PC-3 (cell line): ENCODE results near the gene FBXL13. TPM values are rescaled to one million over a fixed set of nuclear protein-coding genes. Genes with fewer than 3 reads are reported as not detected.
A peak's percentile ranks its signal among the peaks of the same experiment; 100 is the strongest.

Source experiments
- ATAC-seq: fragments of 200-7000 bp; cut with Tn5 transposase; 2 replicates; pipeline ENCODE4 v1.9.1; 2020; ENCODE audit warnings: mild to moderate bottlenecking, moderate library complexity
- BruUV-seq: library from RNA; stranded (reverse); fragments of 400-500 nt; replicated peaks from 2 replicates; lab custom pipeline; 2021; lab: Mats Ljungman, UMichigan
- CTCF ChIA-PET: fragments of 300-600 bp; sonication (Branson Sonifier 250); formaldehyde crosslinking; loops from one replicate; lab custom pipeline; 2022; ENCODE audit warnings: antibody characterized with exemption; lab: Charles Lee
- POLR2A ChIA-PET: fragments of 300-600 bp; sonication (Branson Sonifier 250); formaldehyde crosslinking; loops from one replicate; lab custom pipeline; 2022; ENCODE audit warnings: antibody characterized with exemption; ENCODE audit not compliant: unreplicated experiment; lab: Charles Lee
- DNase-seq: peaks from one replicate; pipeline ENCODE4 v3.0.0-alpha.2; 2015
- H2AFZ ChIP-seq: fragments of 300-600 bp; sonication (generic); 2 replicates; pipeline ENCODE4 v1.6.0; 2016; ENCODE audit warnings: antibody characterized with exemption, low read length
- H3F3A ChIP-seq: fragments of 300-600 bp; sonication (generic); one replicate; pipeline ENCODE4 v1.6.0; 2017; ENCODE audit warnings: antibody characterized with exemption, low read length, control low read depth, mild to moderate bottlenecking; ENCODE audit not compliant: unreplicated experiment
- H3K27ac ChIP-seq: fragments of 300-600 bp; sonication (generic); 2 replicates; pipeline ENCODE4 v1.5.1; 2016; ENCODE audit warnings: mild to moderate bottlenecking, low read length
- H3K27me3 ChIP-seq: fragments of 300-600 bp; sonication (generic); 2 replicates; pipeline ENCODE4 v1.6.1; 2016; ENCODE audit warnings: low read length, mixed read lengths
- H3K36me3 ChIP-seq: fragments of 300-600 bp; sonication (generic); 2 replicates; pipeline ENCODE4 v1.6.1; 2016; ENCODE audit warnings: low read depth, mixed run types, low read length, mixed read lengths
- H3K4me1 ChIP-seq: fragments of 300-600 bp; sonication (generic); 2 replicates; pipeline ENCODE4 v1.5.1; 2016; ENCODE audit warnings: low read length; ENCODE audit not compliant: insufficient read depth
- H3K4me2 ChIP-seq: fragments of 300-600 bp; sonication (generic); 2 replicates; pipeline ENCODE4 v1.6.0; 2016; ENCODE audit warnings: low read length
- H3K4me3 ChIP-seq: fragments of 300-600 bp; sonication (generic); 2 replicates; pipeline ENCODE4 v1.5.1; 2016; ENCODE audit warnings: mild to moderate bottlenecking, low read length, mixed read lengths
- H3K79me2 ChIP-seq: fragments of 300-600 bp; sonication (generic); 2 replicates; pipeline ENCODE4 v1.6.1; 2017; ENCODE audit warnings: low read length, mixed read lengths
- H3K9ac ChIP-seq: fragments of 300-600 bp; sonication (generic); 2 replicates; pipeline ENCODE4 v1.6.0; 2016; ENCODE audit warnings: mild to moderate bottlenecking, low read length
- H3K9me2 ChIP-seq: fragments of 300-600 bp; sonication (generic); replicated peaks from 2 replicates; pipeline ENCODE4 v1.6.1; 2016; ENCODE audit warnings: mixed run types, low read length, mixed read lengths
- H3K9me3 ChIP-seq: fragments of 300-600 bp; sonication (generic); 2 replicates; pipeline ENCODE4 v1.6.1; 2016; ENCODE audit warnings: low read length, mixed read lengths
- H4K20me1 ChIP-seq: fragments of 300-600 bp; sonication (generic); 2 replicates; pipeline ENCODE4 v1.6.1; 2016; ENCODE audit warnings: low read length, mixed read lengths
- EZH2 ChIP-seq: fragments of 300-600 bp; sonication (generic); IDR thresholded peaks from one replicate; pipeline ENCODE4 v1.6.1; 2017; ENCODE audit warnings: antibody characterized with exemption, mild to moderate bottlenecking, low read length; ENCODE audit not compliant: unreplicated experiment
- EZH2phosphoT487 ChIP-seq: fragments of 300-600 bp; sonication (generic); IDR thresholded peaks from 2 replicates; pipeline ENCODE4 v1.6.1; 2018; ENCODE audit warnings: mild to moderate bottlenecking, antibody characterized with exemption, low read length, borderline replicate concordance
- intact Hi-C: fragments of 100-400 bp; cut with micrococcal nuclease; formaldehyde crosslinking; loops from 2 replicates; pipeline ENCODE4 v1.9.0; 2023
- total RNA-seq: library from RNA; depleted of rRNA; stranded (reverse); fragments of >200 nt; gene quantifications from 2 replicates; pipeline ENCODE4 v1.2.3, GENCODE V29; 2014
- TF ChIP-seq, protein P1 (sequence below): fragments of 300-600 bp; sonication (generic); conservative IDR thresholded peaks from 2 replicates; pipeline ENCODE4 v1.5.1; 2017; ENCODE audit warnings: antibody characterized with exemption, low read depth, mild to moderate bottlenecking, low read length

The FBXL13 gene
- total RNA-seq, 1 experiment from 2014 or later, result 1.1 TPM

DNA sequence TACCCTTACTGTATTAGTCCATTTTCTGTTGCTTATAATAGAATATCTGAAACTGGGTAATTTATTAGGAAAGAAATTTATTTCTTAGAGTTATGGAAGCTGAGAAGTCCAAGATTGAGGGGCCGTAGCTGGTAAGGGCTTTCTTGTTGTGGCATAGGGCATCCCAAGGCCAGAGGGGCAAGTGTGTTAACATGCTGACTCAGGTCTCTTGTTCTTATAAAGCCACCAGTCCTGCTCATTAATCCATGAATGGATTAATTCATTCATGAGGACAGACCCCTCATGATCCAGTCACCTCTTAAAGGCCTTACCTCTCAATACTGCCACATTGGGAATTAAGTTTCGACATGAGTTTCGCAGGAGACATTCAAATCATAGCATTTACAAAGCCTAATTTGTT, 2.7 kb upstream of the FBXL13 start:
- Histone ChIP-seq H3K4me3 (no peak overlapping the region), H3K27me3 (no peaks in the 10 kb centered on the region), H3K36me3 (no peaks in the 10 kb centered on the region; the same call in 1 of the 2 replicates), H3K4me2 (0 out of 2 replicates have a peak overlapping the region, but pooled peaks have one; percentile 90), H2AFZ (no peak overlapping the region), H4K20me1 (no peaks in the 10 kb centered on the region), H3K79me2 (peaks cover 55% of the 10 kb centered on the region), H3K27ac (no peak overlapping the region), H3K9ac (no peak overlapping the region), H3K9me2 (no peaks in the 10 kb centered on the region), H3K4me1 (peaks cover 12% of the 10 kb centered on the region; the same call in 1 of the 2 replicates), H3K9me3 (no peaks in the 10 kb centered on the region), H3F3A (no peaks in the 10 kb centered on the region)
- CTCF ChIA-PET, result no interaction called here
- TF ChIP-seq EZH2phosphoT487 (no peak), EZH2 (no peak)
- TF ChIP-seq, protein P1, sequence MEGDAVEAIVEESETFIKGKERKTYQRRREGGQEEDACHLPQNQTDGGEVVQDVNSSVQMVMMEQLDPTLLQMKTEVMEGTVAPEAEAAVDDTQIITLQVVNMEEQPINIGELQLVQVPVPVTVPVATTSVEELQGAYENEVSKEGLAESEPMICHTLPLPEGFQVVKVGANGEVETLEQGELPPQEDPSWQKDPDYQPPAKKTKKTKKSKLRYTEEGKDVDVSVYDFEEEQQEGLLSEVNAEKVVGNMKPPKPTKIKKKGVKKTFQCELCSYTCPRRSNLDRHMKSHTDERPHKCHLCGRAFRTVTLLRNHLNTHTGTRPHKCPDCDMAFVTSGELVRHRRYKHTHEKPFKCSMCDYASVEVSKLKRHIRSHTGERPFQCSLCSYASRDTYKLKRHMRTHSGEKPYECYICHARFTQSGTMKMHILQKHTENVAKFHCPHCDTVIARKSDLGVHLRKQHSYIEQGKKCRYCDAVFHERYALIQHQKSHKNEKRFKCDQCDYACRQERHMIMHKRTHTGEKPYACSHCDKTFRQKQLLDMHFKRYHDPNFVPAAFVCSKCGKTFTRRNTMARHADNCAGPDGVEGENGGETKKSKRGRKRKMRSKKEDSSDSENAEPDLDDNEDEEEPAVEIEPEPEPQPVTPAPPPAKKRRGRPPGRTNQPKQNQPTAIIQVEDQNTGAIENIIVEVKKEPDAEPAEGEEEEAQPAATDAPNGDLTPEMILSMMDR, result no peak
- DNase-seq, result no peak
- intact Hi-C loops, result no loop called here
- no TSS peak for BruUV-seq
- POLR2A ChIA-PET, result no interaction called here
- no peak for ATAC-seq

DNA sequence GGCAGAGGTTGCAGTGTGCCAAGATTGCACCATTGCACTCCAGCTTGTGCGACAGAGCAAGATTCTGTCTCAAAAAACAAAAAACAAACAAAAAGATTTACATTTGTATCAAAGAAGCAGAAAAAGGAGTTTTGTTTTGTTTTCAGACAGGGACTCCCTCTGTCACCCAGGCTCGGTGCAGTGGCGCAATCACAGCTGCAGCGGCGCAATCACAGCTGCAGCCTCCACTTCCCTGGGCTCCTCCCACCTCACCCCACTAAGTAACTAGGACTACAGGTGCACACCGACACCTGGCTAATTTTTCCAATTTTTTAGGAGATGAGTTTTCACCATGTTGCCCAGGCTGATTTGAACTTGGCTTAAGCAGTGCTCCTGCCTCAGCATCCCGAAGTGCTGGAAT, 2.2 kb upstream of the FBXL13 start:
- Histone ChIP-seq H3K27me3 (no peaks in the 10 kb centered on the region), H3K36me3 (no peaks in the 10 kb centered on the region; the same call in 1 of the 2 replicates), H3F3A (no peaks in the 10 kb centered on the region), H4K20me1 (no peaks in the 10 kb centered on the region), H3K4me2 (peak overlapping the region; percentile 90; the same call in 1 of the 2 replicates), H3K9me3 (no peaks in the 10 kb centered on the region), H3K27ac (no peak overlapping the region), H3K9ac (no peak overlapping the region), H3K4me3 (no peak overlapping the region), H3K9me2 (no peaks in the 10 kb centered on the region), H3K79me2 (peaks cover 55% of the 10 kb centered on the region), H2AFZ (no peak overlapping the region), H3K4me1 (peaks cover 12% of the 10 kb centered on the region; the same call in 1 of the 2 replicates)
- intact Hi-C loops, result no loop called here
- ChIA-PET CTCF (no interaction called here), POLR2A (no interaction called here)
- DNase-seq (no peak), ATAC-seq (no peak)
- no peak for TF ChIP-seq EZH2
- TF ChIP-seq EZH2phosphoT487, result no peak
- TF ChIP-seq, protein P1, result no peak
- no TSS peak for BruUV-seq

DNA sequence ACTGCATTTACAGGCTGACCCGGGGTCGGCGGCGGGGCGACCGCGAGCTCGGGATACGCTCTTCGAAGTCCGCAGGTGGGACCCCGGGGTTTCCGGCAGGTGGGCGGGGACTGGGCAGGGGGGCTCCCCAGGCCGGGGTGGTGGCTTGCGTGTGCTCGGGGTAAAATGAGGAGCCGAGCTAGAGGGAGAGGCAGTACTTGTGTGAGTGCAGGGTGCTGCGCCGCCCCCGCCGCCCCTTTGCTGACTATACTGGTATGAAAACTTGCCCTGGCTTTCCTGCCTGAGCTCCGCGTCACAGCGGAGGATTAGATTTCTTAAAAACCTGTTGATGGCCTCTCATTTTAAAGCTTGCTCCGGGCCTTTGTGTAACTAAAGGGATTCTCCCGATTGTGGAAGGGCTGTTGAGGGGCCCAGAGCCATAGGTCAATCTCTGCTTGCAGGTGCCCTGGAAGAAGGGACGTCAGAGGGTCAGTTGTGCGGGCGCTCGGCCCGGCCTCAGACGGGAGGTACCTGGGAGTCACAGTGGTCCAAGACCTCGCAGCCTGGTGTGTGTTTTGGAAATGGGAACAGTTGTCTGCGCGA, 832 bp upstream of the FBXL13 start:
- DNase-seq, result peak; percentile 32
- Histone ChIP-seq H3K9me2 (no peaks in the 10 kb centered on the region), H3F3A (no peaks in the 10 kb centered on the region), H3K4me2 (peak overlapping the region; percentile 90), H3K9me3 (no peaks in the 10 kb centered on the region), H3K4me3 (peak overlapping the region; percentile 98), H3K79me2 (peaks cover 49% of the 10 kb centered on the region), H2AFZ (peak overlapping the region; percentile 99), H3K27me3 (no peaks in the 10 kb centered on the region), H3K4me1 (peaks cover 12% of the 10 kb centered on the region; the same call in 1 of the 2 replicates), H3K36me3 (no peaks in the 10 kb centered on the region; the same call in 1 of the 2 replicates), H3K27ac (peak overlapping the region; percentile 59), H4K20me1 (no peaks in the 10 kb centered on the region), H3K9ac (peak overlapping the region; percentile 81)
- ATAC-seq, result peak; percentile 42
- TF ChIP-seq EZH2phosphoT487 (no peak), EZH2 (no peak)
- TF ChIP-seq, protein P1, result no peak
- TSS peak; percentile 61 for BruUV-seq
- CTCF ChIA-PET, result interaction anchor here (0.5 to 2.5 kb wide), 6 partner anchors 13 to 327 kb away, joined by 3 to 9 read pairs (median 3); partner anchors contain the start of gene FAM185A
- intact Hi-C loops, result loop anchor here (2.0 kb wide), 1 partner anchor 67 kb away; no protein-coding TSS in a partner anchor
- POLR2A ChIA-PET, result interaction anchor here (0.7 to 1.0 kb wide), 3 partner anchors 74 to 327 kb away, joined by 3 to 5 read pairs (median 4); no protein-coding TSS in a partner anchor
